NCI-H2107 treated with DMSO at 0.1 percent for 48 hours (cell line): Measurements from ENCODE around the gene IDH3B.
"Not testable (repeated sequence)": the region's sequence is repeated elsewhere in the genome, so short reads cannot be mapped to it uniquely, and the experiment has no call there.

Experiments used
- DNase-seq: peaks from one replicate; lab custom pipeline; 2025; ENCODE audit not compliant: unreplicated experiment; lab: John Stamatoyannopoulos, UW

The IDH3B gene

DNA sequence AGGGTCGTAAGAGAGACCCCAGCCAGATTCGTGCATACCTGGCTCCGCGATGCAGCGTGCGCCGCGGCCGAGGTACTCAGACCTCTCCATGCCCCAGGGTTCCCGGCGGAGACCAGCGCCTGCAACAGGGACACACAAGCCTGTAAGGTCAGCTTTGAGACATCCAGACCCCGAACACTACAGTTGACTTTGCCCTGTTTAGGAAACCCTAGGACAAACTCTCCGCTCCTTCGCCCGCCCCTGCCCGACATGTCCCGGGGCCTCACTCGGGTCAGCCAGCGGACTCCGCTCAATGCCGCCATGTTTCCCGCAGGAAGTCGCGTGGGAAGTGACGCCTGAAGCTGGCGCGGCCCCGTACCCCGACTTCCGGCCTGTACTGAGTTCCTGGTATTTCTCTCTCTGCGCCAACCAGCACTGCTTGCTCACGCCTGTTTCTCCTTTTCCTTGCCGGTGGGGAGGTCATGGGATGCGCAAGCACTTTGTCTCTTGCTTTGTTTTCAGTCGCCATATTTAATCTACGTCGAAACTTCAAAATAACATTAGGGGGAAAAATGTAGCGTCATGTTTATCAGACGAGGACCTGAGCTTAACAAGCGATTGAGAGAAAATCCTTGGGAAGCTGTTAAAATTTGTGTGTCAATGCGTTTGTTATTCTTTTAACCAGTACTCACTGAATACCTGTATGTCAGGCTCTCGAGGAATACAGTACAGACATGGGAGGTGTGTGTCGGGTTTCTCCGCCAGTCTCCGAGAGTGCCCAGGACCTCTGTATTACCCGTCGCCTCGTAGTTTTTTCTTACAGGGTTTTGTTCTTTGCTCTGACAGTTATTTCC lies at the start of gene IDH3B:
IDH3B (minus strand) TSS at position 330 of the 833 bp plus-strand sequence; CDS start at position 302, 28 bp downstream.
- DNase-seq: peak; percentile 58

DNA sequence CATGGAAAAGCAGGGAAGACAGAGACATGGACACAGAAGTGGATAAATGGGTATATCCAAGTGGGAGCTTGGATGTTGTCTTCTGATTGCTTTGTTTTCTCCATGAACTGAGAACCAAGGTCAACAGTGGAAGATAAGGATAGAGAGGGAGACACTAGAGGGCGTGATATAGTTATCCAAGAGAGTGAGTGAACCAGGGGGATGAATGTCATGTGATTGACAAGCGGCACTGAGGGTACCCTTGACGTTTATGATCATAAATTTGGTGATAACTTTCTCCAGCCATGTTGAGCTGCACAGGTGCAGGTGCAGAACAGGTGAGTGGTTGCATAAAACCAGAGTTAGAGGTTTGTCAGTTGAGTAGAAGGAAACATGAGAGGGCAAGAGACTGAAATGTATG lies 49.3 kb upstream of the IDH3B start:
- DNase-seq: no peak

DNA sequence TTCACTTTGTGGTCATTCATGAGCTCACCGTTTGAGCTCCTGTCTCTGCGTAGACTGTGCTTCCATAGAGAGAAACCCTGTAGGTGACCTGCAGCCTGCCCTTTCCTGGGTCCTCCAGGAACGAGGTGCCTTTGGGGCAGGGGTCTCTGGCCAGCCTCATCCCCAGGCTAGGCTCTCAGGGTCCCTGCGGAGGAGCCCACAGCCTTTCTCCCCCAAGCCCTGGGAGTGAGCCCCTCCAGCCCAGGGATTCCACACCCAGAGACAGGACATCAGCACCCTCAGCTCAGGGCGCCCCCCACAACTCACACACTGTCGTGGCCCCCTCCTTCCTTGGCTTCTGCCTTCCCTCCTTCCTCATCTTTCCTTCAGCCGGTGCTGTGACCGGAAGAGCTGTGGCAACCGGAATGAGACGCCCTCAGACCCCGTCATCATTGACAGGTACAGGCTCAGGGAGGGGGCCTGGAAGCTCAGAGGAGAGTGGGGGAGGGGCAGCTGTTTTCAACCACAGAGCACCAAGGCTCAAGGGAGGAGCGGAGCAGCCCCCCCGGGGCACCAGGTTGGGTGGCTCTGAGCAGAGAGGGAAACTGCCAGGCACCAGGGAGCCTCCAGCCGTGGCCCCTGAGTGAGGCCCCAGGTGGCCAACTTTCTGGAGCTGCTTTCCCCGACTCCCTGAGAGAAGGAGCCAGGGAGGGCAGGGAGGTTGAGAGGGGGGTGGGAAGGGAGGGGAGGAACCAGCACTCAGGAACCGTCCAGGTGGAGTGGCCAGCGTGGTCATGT lies 45.4 kb upstream of the IDH3B start:
- no peak for DNase-seq

DNA sequence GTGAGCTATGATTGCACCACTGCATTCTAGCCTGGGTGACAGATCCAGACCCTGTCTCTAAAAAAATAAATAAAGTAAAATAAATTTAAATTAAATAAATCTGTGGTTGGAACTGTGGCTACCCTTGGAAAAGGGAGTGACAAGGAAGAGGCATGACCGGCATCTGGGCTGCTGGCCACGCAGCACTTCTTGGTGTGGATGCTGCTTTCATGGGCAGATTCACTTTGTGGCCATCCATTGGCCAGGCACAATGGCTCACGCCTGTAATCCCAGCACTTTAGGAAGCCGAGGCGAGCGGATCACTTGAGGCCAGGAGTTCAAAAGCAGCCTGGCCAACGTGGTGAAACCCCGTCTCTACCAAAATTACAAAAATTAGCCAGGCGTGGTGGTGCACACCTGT lies 44.6 kb upstream of the IDH3B start:
- DNase-seq: no peak

DNA sequence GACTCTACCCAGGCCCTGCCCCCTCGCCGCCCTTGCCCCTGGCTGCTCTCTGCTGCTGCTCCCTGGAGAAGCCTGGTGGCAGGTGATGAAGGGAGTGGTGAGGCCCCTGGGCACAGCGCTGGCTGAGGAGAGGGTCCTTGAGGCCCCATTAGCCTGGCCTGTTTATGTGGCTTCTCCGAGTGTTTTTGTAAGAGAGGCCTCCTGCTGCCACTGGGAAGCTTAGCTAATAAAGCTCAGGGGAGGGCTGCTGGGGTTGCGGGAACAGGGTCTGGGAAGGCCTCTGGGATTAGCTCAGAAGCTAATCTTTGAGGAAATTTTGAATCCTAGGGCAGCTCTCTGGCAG lies 44.0 kb upstream of the IDH3B start:
- DNase-seq: peak; percentile 37

DNA sequence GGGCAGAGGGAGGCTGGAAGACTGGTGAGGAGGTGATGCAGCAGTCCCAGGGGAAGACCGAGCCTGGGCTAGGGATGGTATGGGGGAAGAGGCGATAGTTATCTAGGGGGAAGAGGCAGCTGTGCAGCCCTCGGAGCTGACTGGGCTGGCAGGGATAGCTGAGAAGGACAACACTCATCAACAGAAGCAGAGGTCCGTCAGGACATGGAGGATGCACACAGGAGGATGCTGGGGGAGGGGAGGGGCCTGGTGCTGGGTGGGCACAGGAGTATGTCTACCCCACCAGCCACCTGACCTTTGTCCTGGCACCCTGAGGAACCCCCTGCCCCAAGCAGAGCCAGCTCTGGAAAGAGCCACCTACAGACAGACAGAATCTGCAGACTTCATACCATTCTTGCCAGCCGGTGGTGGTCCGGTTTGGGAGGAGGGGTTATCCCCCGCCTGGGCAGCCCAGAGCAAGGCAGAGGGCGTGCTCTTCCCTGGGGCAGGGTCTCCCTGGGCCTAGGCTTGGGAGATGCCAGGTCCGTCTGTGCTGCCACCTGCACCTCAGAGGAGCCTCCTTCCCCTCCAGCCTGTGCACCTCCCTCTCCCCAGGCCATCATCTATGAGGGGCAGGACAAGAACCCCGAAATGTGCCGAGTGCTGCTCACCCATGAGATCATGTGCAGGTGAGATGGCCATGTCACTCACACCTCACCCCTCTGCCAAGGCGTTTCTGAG lies 43.5 kb upstream of the IDH3B start:
- no peak for DNase-seq

DNA sequence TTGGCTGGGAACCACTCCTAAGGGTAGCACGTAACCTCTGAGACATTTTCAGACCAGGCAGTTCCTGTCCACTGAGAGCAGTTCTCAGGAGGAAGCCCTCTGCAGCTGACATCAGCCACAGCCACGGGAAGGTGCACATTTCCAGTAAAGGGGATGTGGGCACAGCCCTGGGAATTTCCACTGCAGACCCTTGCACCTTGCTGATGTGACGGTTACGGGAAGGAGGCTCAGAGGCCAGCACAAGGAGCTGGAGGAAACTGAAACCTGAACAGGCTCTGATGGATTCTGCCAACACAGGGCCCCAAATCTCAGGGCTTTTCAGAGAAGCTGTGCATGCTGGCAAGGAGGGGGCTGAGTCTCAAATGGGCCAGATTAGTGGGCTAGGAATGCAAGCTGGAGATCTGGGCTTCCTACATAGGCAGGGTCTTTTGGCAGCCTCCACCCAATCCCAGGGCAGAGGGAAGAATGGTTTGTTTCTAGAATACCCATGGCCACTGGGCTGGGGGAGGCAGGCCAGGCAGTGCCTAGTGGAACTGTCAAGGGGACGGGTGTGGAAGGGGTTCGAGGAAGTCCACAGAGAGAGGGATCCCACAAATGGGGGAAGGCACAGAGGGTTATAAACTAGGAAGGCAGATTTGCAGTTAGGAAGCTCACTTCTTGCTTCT lies 42.8 kb upstream of the IDH3B start:
- no peak for DNase-seq

DNA sequence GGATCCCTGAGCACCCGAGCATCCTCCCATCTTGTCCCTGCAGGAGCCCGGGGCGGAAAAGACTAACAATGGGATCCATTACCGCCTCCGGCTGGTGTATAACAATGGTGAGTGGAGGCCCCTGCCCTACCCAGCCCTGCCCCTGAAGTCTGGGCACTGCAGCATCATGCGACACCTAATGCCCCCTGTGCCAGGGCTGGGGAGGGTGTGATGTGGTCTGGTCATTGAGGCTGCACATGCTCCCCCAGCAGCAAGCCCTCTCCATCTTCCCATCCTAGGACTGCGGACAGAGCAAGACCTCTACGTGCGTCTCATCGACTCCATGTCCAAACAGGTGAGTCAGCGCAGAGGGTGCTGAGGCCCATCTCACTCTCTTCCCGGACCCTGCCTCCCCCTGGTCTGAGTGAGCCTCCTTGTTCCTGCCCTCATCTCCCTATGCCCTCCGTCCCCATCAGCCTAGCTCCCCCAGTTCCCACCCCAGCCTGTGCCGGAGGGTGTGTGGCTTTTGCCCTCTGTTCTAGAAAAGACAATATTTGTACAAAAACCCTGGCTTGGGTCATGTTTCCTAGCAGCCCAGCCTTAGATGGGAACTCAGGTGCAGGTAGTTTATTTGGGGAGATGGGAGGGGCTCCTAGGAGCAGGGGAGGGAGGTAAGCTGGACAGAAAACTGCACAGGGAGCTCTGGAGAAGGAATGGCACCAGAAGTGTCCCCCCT lies 42.1 kb upstream of the IDH3B start:
- DNase-seq: no peak

DNA sequence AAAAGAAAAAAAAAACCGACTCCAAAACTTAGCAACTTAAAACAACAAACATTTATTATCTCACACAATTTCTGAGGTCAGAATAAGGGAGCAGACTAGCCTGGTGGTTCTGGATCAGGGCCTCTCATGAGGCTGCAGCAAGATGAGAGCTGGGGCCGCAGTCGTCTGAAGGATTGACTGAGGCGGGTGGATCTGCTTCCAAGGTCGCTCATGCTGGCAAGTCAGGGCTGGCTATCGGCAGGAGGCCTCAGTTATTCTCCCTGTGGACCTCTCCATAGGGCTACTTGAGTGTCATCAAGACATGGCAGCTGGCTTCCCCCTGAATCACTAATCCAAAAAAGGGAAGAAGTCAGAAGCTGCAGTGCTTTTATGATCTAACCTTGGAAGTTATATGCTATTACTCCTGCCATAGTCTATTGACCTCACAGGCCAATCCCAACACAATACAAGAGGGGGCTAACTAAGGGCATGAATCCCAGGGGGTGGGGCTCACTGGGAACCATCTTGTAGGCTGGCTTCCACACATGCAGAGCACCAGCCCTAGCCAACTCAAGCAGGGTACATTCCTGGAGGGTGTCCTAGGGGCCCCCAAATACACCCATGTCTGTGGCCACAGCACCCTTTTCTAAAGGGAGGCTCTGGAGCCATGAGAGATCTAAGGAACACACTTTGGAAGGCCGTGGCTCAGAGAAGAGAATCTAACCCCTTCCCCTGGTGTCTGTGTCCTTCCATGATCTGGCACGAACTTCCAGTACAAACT lies 39.9 kb upstream of the IDH3B start:
- no peak for DNase-seq

DNA sequence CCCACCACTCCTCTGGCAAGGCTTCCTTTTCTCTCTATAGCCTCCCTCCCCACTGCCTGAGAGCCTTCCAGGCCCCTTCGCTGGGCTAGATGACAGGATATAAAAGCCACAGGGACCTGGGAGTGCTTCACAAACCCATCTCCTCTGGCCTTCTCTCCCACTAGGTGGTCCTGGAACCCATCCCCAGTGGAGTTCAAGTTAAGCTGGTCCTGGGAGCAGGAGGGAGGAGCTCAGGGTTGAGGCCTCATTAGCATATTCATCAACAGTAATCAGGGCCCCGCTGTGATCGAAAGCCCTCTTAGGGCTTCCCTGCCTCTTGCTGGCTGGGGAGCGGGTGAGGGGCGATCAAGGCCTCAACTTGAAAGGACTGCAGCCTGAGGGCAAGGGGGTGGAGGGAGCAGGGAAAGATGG lies 37.7 kb upstream of the IDH3B start:
- no peak for DNase-seq

DNA sequence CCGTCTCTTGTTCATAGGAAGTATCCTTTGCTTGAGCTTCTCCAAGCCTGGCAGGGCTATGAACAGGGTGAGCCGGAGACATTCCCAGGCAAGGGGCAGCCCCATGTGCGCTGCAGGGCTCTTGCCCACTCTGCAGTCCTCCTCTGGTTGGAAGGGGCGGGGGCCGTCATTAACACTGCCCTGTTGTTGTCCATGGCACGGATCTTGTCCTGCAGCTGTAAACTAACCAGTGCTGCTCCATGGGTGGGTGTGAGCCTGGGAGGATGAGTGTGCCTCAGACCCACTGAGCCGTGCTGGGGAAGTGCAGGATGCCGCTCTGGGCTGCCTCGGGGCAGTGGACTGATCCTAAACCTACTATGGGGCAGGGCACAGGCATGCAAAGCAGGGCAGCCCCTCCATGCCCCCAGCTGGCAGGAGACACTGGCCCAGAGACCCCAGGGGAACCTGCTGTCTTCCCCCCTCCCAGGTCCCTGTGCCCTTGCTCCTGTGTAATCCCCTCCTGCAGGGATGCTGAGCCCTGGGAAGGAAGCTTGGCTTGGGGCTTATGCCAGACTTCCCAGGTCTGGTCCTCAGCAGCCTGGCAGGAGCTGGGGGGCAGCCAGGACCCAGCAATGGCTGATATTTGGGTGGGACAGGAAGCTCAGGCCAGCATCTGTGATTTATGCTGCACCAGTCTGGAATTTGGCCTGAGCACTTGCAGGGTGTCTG lies 37.1 kb upstream of the IDH3B start:
- DNase-seq: no peak

DNA sequence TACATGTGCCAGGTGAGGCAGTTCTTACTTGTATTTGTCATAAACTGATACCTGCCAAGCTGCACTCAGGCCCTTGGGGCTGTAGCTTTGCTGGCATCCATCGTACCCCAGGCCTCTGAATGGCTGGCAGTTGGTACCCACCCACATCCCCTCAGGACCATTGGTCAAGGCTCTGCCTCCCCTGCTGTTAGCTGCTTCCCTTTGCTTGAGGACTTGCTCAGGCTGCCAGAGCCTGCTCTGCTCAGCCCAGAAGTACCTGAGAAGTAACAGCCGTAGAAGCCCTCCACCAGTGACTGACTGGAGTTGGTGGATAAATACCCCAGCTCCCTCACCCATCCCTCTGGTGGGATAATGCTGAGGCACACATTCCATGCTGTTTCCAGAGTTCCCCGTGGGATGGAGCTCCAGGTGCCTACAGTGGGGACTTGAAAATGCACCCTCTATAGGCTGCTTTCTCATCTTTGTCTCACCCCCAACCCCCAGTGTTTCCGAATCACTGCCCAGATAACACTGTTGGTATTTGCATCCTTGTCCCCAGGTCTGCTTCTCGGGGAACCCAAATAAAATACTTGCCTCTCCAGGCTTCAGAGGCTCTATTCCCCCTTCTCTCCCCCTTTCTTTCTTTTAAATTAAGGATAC lies 35.9 kb upstream of the IDH3B start:
- no peak for DNase-seq

DNA sequence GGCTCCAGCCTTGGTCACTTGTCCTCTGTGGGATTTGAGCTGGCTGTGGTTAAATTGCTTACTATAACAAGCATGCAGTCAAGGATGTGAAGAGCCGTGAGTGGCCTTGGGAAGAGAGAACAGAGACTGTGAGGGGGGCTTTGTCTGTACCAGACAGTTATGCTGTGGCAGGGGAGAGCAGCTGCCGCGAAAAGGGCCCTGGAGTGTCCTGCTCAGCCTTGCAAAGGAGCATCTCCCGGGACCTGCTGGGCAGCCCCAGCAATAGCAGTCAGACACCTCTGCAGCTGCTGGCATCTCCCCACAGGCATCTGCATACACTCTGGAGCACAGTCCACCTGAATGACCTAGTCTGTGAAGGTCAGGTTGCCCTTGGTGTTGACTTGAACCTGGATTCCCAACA lies 34.9 kb upstream of the IDH3B start:
- DNase-seq: no peak

DNA sequence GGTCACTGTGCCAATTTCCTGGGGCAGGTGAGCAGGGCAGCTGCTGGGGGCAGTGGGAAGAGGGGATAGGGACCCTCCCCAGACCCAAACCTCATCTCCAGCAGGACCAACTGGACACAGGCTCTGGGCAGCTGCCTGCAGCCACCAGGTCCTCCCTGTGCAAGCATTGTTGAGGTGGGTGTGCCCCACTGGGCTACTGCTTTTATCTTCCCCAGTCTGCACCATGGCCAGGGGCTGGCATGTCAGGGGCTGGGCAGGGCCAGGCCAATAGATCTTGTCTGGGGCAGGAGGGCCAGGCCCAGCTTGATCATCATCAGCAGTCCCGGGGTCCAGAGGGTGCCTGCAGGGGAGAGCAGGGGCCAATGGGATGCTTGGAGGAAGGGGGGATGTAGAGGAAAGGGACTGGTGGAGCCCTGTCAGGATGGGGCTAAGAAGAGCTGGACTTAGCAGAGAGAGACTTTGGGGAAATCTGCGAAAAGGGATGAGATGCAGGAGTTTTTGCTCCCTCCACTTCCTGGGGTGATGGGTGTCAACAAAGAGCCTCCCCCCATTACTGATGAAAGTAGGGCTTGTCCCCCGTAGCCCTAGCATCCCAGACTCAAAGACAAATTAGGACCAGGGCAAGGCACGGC lies 34.3 kb upstream of the IDH3B start:
- no peak for DNase-seq

DNA sequence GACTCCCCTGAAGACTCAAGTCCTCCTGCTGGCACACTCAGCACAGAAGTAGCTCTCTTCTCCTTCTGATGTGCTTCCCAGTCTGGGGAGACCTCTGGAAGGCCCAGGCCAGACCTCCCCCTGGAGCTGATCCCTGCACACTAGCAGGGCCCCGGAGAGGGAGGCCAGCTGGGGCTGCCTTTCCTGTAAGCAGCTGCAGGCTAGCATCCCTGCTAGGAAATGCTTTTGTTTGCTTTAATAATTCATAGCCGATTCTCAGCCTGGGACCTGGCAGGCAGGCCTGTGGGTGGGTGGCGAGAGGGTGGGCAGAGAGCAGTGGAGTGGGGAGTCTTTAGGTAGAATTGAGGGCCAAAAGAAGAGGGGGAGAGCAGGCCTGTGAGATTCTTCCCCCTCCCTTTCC lies 33.8 kb upstream of the IDH3B start:
- no peak for DNase-seq

DNA sequence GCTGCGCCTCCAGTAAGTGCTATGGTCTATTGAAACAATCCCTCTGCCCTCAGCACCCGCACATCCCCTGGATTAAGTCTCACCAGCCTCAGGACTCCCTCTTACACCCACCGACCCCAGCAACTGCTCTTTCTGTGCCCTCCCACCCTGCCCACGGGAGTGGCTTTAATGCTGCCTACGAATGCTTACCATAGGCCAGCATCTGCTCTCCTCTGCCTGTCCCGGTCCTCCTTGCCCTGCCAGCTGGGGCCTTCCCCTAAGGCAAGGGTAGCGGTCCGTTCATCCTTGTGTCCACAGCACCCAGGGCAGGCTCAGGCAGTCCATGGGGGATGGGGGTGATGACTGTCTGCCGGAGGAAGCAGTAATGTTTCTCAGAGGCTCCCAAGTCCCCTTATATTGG lies 32.6 kb upstream of the IDH3B start:
- no peak for DNase-seq

DNA sequence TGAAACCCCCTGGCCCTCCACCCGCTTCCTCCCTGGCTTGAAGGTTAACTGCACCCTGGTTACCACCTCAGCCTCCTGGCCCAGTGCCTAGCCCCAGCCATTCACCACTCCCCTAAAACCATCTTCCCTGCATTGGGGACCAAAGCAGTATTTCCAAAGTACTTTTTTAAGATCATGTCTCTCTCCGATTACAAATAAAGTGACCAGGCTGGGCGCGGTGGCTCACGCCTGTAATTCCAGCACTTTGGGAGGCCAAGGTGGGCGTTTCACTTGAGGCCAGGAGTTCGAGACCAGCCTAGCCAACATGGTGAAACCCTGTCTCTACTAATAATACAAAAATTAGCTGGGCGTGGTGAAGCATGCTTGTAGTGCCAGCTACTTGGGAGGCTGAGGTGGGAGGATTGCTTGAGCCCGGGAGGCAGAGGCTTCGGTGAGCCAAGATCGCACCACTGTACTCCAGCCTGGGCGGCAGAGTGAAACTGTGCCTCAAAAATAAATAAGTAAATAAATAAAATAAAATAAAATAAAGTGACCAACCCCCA lies 32.0 kb upstream of the IDH3B start:
- not testable (repeated sequence) for DNase-seq
